H9 (cell line): ENCODE measurements around the gene THAP3. TPM values are rescaled to one million over a fixed set of nuclear protein-coding genes. Genes with fewer than 3 reads are reported as not detected.
A peak's percentile ranks its signal among the peaks of the same experiment; 100 is the strongest.

ENCODE experiments used
- DNase-seq: peaks from one replicate; pipeline ENCODE4 v3.0.0-alpha.2; 2017
- H2AFZ ChIP-seq: one replicate; pipeline ENCODE4 v1.6.1; 2013; ENCODE audit warnings: mild to moderate bottlenecking, low read length, control low read depth, moderate library complexity
- H2AK5ac ChIP-seq: 2 replicates; pipeline ENCODE4 v1.6.1; 2013; ENCODE audit warnings: low read length, control low read depth, mixed read lengths; ENCODE audit not compliant: insufficient read length
- H2BK120ac ChIP-seq: one replicate; pipeline ENCODE4 v1.6.1; 2013; ENCODE audit warnings: low read depth, mild to moderate bottlenecking, low read length, control low read depth, inconsistent platforms; ENCODE audit not compliant: poor library complexity, severe bottlenecking
- H2BK12ac ChIP-seq: 2 replicates; pipeline ENCODE4 v1.6.1; 2013; ENCODE audit warnings: low read length, control low read depth, mixed read lengths, low read depth; ENCODE audit not compliant: insufficient read length
- H2BK15ac ChIP-seq: 2 replicates; pipeline ENCODE4 v1.6.1; 2013; ENCODE audit warnings: low read depth, low read length, control low read depth
- H2BK20ac ChIP-seq: one replicate; pipeline ENCODE4 v1.6.1; 2013; ENCODE audit warnings: low read depth, mild to moderate bottlenecking, low read length, control low read depth, inconsistent platforms; ENCODE audit not compliant: poor library complexity, severe bottlenecking
- H2BK5ac ChIP-seq: 2 replicates; pipeline ENCODE4 v1.6.1; 2013; ENCODE audit warnings: low read length, control low read depth, mixed read lengths; ENCODE audit not compliant: insufficient read length
- H3K14ac ChIP-seq: 2 replicates; pipeline ENCODE4 v1.6.1; 2013; ENCODE audit warnings: low read length, control low read depth; ENCODE audit not compliant: insufficient read depth
- H3K18ac ChIP-seq: 2 replicates; pipeline ENCODE4 v1.6.1; 2013; ENCODE audit warnings: low read depth, mild to moderate bottlenecking, mixed read lengths, low read length, control low read depth; ENCODE audit not compliant: insufficient read length
- H3K23ac ChIP-seq: 2 replicates; pipeline ENCODE4 v1.6.1; 2013; ENCODE audit warnings: low read length, control low read depth, mixed read lengths, low read depth; ENCODE audit not compliant: insufficient read length
- H3K23me2 ChIP-seq: 2 replicates; pipeline ENCODE4 v1.6.1; 2013; ENCODE audit warnings: low read depth, mild to moderate bottlenecking, mixed read lengths, low read length, control low read depth; ENCODE audit not compliant: insufficient read length, poor library complexity, severe bottlenecking
- H3K27ac ChIP-seq: 2 replicates; pipeline ENCODE4 v1.5.1; 2013; ENCODE audit warnings: low read length, control low read depth, mixed read lengths, low read depth; ENCODE audit not compliant: insufficient read length
- H3K27me3 ChIP-seq: 2 replicates; pipeline ENCODE4 v1.6.1; 2013; ENCODE audit warnings: low read length, control low read depth, inconsistent platforms; ENCODE audit not compliant: insufficient read depth
- H3K4ac ChIP-seq: 2 replicates; pipeline ENCODE4 v1.6.1; 2013; ENCODE audit warnings: low read depth, mild to moderate bottlenecking, control low read depth, inconsistent platforms, low read length, moderate library complexity
- H3K4me1 ChIP-seq: 2 replicates; pipeline ENCODE4 v1.6.1; 2013; ENCODE audit warnings: low read length, control low read depth, inconsistent platforms; ENCODE audit not compliant: insufficient read depth
- H3K4me2 ChIP-seq: 2 replicates; pipeline ENCODE4 v1.6.1; 2013; ENCODE audit warnings: low read length, control low read depth, mixed read lengths; ENCODE audit not compliant: insufficient read length, insufficient read depth
- H3K56ac ChIP-seq: 2 replicates; pipeline ENCODE4 v1.6.1; 2013; ENCODE audit warnings: low read depth, mild to moderate bottlenecking, mixed read lengths, low read length, control low read depth; ENCODE audit not compliant: insufficient read length
- H3K79me1 ChIP-seq: 2 replicates; pipeline ENCODE4 v1.6.1; 2013; ENCODE audit warnings: low read depth, mild to moderate bottlenecking, moderate library complexity, low read length, control low read depth, inconsistent platforms; ENCODE audit not compliant: insufficient read depth, poor library complexity, severe bottlenecking
- H3K79me2 ChIP-seq: 2 replicates; pipeline ENCODE4 v1.6.1; 2013; ENCODE audit warnings: low read length, control low read depth, inconsistent platforms; ENCODE audit not compliant: insufficient read depth
- H3K9ac ChIP-seq: 2 replicates; pipeline ENCODE4 v1.6.1; 2013; ENCODE audit warnings: low read length, control low read depth, mixed read lengths; ENCODE audit not compliant: insufficient read length; ENCODE audit errors: extremely low read depth
- H3K9me3 ChIP-seq: one replicate; pipeline ENCODE4 v1.6.1; 2013; ENCODE audit warnings: low read depth, low read length, inconsistent platforms; ENCODE audit not compliant: control insufficient read depth
- H3T11ph ChIP-seq: one replicate; pipeline ENCODE4 v1.6.1; 2013; ENCODE audit warnings: mild to moderate bottlenecking, low read length, control low read depth, inconsistent platforms
- H4K20me1 ChIP-seq: one replicate; pipeline ENCODE4 v1.6.1; 2013; ENCODE audit not compliant: control insufficient read depth, insufficient read length, insufficient read depth
- H4K5ac ChIP-seq: 2 replicates; pipeline ENCODE4 v1.6.1; 2013; ENCODE audit warnings: low read depth, mild to moderate bottlenecking, mixed read lengths, low read length, control low read depth; ENCODE audit not compliant: insufficient read length
- H4K8ac ChIP-seq: replicated peaks from 2 replicates; pipeline ENCODE4 v1.6.1; 2013; ENCODE audit warnings: low read length, control low read depth, mixed read lengths, low read depth; ENCODE audit not compliant: insufficient read length
- H4K91ac ChIP-seq: 2 replicates; pipeline ENCODE4 v1.6.1; 2013; ENCODE audit warnings: low read depth, mild to moderate bottlenecking, moderate library complexity, mixed read lengths, low read length, control low read depth; ENCODE audit not compliant: insufficient read length
- H3K27ac Mint-ChIP-seq, 3 experiments: 2 replicates in 2 of 3; 3 replicates in 1 of 3; pipeline ENCODE4 v1.8.0; 2020 to 2021; ENCODE audit warnings: mixed read lengths in 3 of 3, mild to moderate bottlenecking in 1 of 3, moderate library complexity in 1 of 3
- H3K27me3 Mint-ChIP-seq: 2 replicates; pipeline ENCODE4 v1.8.0; 2021; ENCODE audit warnings: low read depth, mild to moderate bottlenecking, moderate library complexity, mixed read lengths
- H3K36me3 Mint-ChIP-seq, 3 experiments: 2 replicates in 2 of 3; 3 replicates in 1 of 3; pipeline ENCODE4 v1.8.0; 2020 to 2021; ENCODE audit warnings: low read depth in 3 of 3, mixed read lengths in 3 of 3; ENCODE audit not compliant: insufficient read depth in 1 of 3
- H3K4me1 Mint-ChIP-seq, 2 experiments: 2 replicates each; pipeline ENCODE4 v1.8.0; 2020; ENCODE audit warnings: mixed read lengths in 2 of 2
- H3K4me3 Mint-ChIP-seq, 2 experiments: 2 replicates in 1 of 2; 3 replicates in 1 of 2; pipeline ENCODE4 v1.8.0; 2020 to 2021; ENCODE audit warnings: mild to moderate bottlenecking in 2 of 2, mixed read lengths in 2 of 2, moderate library complexity in 1 of 2
- H3K9me3 Mint-ChIP-seq, 2 experiments: 2 replicates in 1 of 2; 3 replicates in 1 of 2; pipeline ENCODE4 v1.8.0; 2020; ENCODE audit warnings: mild to moderate bottlenecking in 2 of 2, mixed read lengths in 2 of 2, moderate library complexity in 1 of 2
- CTCF ChIP-seq: fragments of 200-600 bp; sonication (generic); conservative IDR thresholded peaks from 3 replicates; pipeline ENCODE4 v1.8.0; 2021; ENCODE audit warnings: antibody characterized with exemption, mild to moderate bottlenecking
- WGBS: extraction: QIAGEN DNeasy Blood & Tissue Kit; methylation state at CpG from one replicate; pipeline ENCODE4 v1.1.7; 2013; ENCODE audit warnings: missing lambda C conversion rate, low lambda C conversion rate, mixed read lengths; ENCODE audit not compliant: insufficient read length; ENCODE audit errors: extremely low coverage; 5-methylcytosine and 5-hydroxymethylcytosine counted together
- total RNA-seq: library from RNA; stranded (reverse); gene quantifications from 2 replicates; pipeline ENCODE4 v1.2.1, GENCODE V29; 2021

The THAP3 gene
- total RNA-seq, 1 experiment from 2014 or later: 15.3 TPM

- H3K4me2 ChIP-seq: no peak overlapping the region
- no peak overlapping the region for H2AK5ac ChIP-seq
- H4K91ac ChIP-seq: no peak overlapping the region
- H3K27ac Mint-ChIP-seq: peak overlapping the region in 1 of 3 experiments; percentile 81; a peak in 1 of 7 replicates
- H2BK120ac ChIP-seq: no peak overlapping the region
- WGBS: no CpG with 5 or more reads among the region's 6 CpGs
- H3K27me3 ChIP-seq: no peaks in the 10 kb centered on the region
- no peak overlapping the region for H4K5ac ChIP-seq
- H3K23ac ChIP-seq: no peak overlapping the region
- no peak for DNase-seq
- no peak overlapping the region for H3K4ac ChIP-seq
- no peaks in the 10 kb centered on the region for H3K9me3 Mint-ChIP-seq
- no peaks in the 10 kb centered on the region for H3K4me1 Mint-ChIP-seq
- H3K4me3 Mint-ChIP-seq: no peak overlapping the region
- peaks cover 25 to 68% (median 60%) of the 10 kb centered on the region in 3 experiments; a peak in 6 of 7 replicates for H3K36me3 Mint-ChIP-seq
- H2BK15ac ChIP-seq: no peak overlapping the region
- H3K27ac ChIP-seq: no peak overlapping the region
- H2BK12ac ChIP-seq: no peak overlapping the region
- H3K79me2 ChIP-seq: no peaks in the 10 kb centered on the region
- H3K9me3 ChIP-seq: no peaks in the 10 kb centered on the region
- H3T11ph ChIP-seq: no peak overlapping the region
- no peaks in the 10 kb centered on the region for H3K79me1 ChIP-seq
- no peak overlapping the region for H3K18ac ChIP-seq
- no peak overlapping the region for H2BK5ac ChIP-seq
- no peak overlapping the region for H2AFZ ChIP-seq
- no peaks in the 10 kb centered on the region for H4K20me1 ChIP-seq
- H3K4me1 ChIP-seq: no peaks in the 10 kb centered on the region
- TF ChIP-seq CTCF: no peak
- H3K9ac ChIP-seq: no peak overlapping the region
- H3K27me3 Mint-ChIP-seq: no peaks in the 10 kb centered on the region
- H3K23me2 ChIP-seq: no peaks in the 10 kb centered on the region
- no peak overlapping the region for H3K56ac ChIP-seq
- no peak overlapping the region for H2BK20ac ChIP-seq
- H3K14ac ChIP-seq: no peak overlapping the region
- no peak overlapping the region for H4K8ac ChIP-seq
These were observed 33.0 kb upstream of the THAP3 start for GRCh38 chr1:6591644-6592043.
